Non-pigmented ciliary epithelial cell (primary cell): Measurements from ENCODE around the gene ART5.
"Not testable (repeated sequence)": the region's sequence is repeated elsewhere in the genome, so short reads cannot be mapped to it uniquely, and the experiment has no call there.

Experiments used
- DNase-seq: peaks from one replicate; pipeline ENCODE4 v3.0.0-alpha.2; 2010; ENCODE audit warnings: low read depth

ART5 gene

GRCh38 chr11:3617990-3618389 lies 23.8 kb downstream of the ART5 start:
- DNase-seq, result no peak

- DNase-seq, result no peak
Measured at GRCh38 chr11:3616721-3617460, 24.9 kb downstream of the ART5 start.

DNA sequence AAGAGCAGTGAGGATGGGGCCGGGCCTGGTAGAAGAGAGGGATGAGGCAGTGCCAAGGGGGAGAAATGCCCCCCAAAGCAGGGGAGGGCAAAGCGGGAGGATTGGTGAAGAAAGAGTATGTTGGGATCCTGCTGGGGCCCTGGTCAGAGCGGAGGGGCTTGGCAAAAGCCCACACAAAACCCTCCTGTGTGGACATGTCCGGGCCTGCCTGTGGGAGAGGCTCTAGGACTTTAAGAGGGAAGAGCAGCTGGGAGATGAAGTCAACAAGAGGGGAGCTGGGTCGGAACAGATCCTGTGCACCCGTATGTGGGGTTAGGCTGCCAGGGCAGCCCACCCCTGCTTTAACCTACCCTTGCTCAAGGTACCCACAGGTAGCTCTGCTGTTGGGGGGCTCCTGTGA lies 25.8 kb downstream of the ART5 start:
- DNase-seq, result no peak

GRCh38 chr11:3614742-3615171 lies 27.0 kb downstream of the ART5 start:
- no peak for DNase-seq

- DNase-seq, result no peak
Measured at GRCh38 chr11:3613998-3614741, 27.6 kb downstream of the ART5 start.

DNA sequence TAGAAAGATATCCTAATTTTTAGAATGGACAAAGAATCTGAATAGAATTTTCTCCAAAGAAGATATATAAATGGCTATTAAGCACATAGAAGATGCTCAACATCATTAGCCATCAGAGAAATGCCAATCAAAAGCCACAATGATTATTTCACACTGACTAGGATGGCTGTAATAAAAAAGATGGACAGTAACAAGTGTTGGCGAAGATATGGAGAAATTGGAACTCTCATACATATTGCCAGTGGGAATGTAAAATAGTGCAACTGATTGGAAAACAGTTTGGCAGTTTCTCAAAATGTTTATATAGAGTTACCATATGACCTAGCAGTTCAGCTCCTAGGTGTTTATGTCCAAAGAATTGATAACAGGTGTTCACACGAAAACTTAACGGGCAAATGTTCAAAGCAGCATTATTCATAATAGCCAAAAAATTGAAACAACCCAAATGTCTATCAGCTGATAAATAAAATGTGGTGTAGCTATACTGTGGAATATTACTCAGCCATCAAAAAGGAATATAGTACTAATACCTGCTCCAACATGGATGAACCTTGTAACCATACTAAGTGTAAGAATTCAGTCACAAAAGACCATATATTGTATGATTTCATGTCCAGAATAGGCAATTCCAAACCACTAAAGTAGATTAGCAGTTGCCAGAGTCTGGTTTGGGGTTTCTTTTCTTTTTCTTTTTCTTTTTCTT lies 29.7 kb downstream of the ART5 start:
- no peak for DNase-seq

DNA sequence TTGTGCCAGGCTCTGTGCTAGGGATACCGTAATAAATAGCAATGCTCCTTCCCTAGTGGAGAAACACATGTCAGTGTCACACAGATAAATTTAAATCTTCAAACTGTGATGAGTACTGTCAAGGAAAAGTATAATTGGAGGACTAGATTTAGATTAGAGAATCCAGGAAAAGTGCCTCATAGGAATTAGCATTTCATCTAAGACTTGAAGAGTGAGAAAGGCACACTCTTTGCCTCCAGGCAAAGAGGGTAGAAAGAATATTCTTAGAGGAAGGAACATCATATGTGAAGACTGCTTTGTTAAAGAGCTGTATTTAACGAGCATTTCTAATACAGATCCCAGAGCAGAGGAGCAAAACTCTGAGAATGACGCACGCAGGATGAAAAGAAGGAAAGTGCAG lies 30.9 kb downstream of the ART5 start:
- DNase-seq, result no peak

GRCh38 chr11:3609416-3610265 lies 32.2 kb downstream of the ART5 start:
- peak; percentile 8 for DNase-seq

DNA sequence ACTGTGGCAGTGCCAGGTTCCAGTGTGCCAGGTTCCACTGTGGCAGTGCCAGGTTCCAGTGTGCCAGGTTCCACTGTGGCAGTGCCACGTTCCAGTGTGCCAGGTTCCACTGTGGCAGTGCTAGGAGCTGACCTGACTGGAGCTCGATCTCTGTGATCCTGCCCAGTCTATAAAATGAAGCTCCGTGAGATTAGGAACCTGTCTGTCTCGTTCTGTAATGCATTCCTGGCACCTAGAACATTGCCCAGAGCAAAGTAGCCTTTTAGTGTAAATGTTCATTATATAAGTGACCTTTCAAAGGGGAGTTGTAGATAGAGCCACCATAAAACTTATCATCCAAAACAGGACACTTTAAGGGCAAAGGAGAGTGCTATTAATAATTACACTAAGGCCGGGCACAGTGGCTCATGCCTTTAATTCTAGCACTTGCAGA lies 36.0 kb downstream of the ART5 start:
- DNase-seq, result no peak

DNA sequence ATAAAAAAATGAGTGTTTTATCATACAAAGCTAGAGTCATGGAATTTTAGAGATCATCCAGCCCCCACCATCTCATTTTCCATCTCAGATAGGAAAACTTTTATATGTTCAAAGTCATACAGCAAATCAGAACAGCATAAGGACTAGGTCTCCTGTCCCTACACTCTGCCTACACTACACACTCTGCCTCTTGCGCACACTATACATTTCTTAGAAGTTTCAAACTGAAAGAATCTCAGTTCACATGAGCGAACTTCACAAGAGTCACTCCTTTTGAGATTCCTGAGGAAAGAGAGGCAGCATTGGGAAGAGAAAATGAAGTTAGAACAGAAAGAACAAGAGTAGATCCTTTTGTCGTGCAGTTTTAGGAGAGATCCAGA lies 36.5 kb downstream of the ART5 start:
- no peak for DNase-seq

GRCh38 chr11:3604167-3604566 lies 37.6 kb downstream of the ART5 start:
- no peak for DNase-seq

- not testable (repeated sequence) for DNase-seq
Measured at GRCh38 chr11:3600201-3600600, 41.6 kb downstream of the ART5 start.

DNA sequence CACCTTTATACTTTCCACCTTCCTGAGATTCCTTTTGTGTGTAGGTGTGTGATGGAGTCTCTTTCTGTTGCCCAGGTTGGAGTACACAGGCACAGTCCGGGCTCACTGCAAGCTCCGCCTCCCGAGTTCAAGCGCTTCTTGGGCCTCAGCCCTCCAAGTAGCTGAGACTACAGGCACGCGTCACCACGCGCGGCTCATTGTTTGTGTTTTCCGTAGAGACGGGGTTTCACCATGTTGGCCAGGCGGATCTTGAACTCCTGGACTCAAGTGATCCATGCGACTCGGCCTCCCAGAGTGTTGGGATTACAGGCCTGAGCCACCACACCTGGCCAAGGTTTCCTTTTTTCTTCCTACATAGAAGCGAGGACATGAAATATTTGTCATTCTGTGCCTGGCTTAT lies 44.0 kb downstream of the ART5 start:
- DNase-seq, result not testable (repeated sequence)

- not testable (repeated sequence) for DNase-seq
Measured at GRCh38 chr11:3591326-3591725, 50.5 kb downstream of the ART5 start.

- not testable (repeated sequence) for DNase-seq
Measured at GRCh38 chr11:3590193-3590592, 51.6 kb downstream of the ART5 start.

DNA sequence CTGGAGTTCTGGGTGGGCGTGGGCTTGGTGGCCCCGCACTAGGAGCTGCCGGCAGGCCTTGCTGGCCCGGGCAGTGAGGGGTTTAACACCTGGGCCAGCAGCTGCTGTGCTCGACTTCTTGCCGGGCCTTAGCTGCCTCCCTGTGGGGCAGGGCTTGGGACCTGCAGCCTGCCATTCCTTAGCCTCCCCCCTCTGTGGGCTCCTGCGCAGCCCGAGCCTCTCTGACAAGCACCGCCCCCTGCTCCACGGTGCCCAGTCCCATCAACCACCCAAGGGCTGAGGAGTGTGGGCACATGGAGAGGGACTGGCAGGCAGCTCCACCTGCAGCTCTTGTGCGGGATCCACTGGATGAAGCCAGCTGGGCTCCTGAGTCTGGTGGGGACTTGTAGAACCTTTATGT lies 53.0 kb downstream of the ART5 start:
- not testable (repeated sequence) for DNase-seq
